Endothelial cell of umbilical vein (primary cell): ENCODE results near the gene KLK2. TPM values are rescaled to one million over a fixed set of nuclear protein-coding genes. Genes with fewer than 3 reads are reported as not detected.

Source experiments
- BruUV-seq: library from RNA; stranded (reverse); fragments of 400-500 nt; replicated peaks from 2 replicates; lab custom pipeline; 2021; lab: Mats Ljungman, UMichigan
- CTCF ChIA-PET: fragments of 300-600, 350-600 bp; sonication (Branson Sonifier 250); formaldehyde crosslinking; loops from one replicate; lab custom pipeline; 2021; ENCODE audit warnings: antibody characterized with exemption, inconsistent platforms; lab: Charles Lee
- POLR2A ChIA-PET: fragments of 300-600, 350-600 bp; sonication (Branson Sonifier 250); formaldehyde crosslinking; loops from one replicate; lab custom pipeline; 2021; ENCODE audit warnings: antibody characterized with exemption, inconsistent platforms; lab: Charles Lee
- DNase-seq: peaks from one replicate; pipeline ENCODE4 v3.0.0-alpha.2; 2011; ENCODE audit warnings: low read depth, low spot score
- FAIRE-seq: peaks from 2 replicates; lab custom pipeline; 2011; peaks lifted over from hg19 to GRCh38; lab: Jason Lieb, UNC
- H2AFZ ChIP-seq: 2 replicates; pipeline ENCODE4 v1.6.0; 2012; ENCODE audit warnings: low read depth, low read length, control low read depth, inconsistent platforms
- H3K27ac ChIP-seq: 2 replicates; pipeline ENCODE4 v1.5.1; 2011; ENCODE audit warnings: low read depth, mild to moderate bottlenecking, control low read depth, low read length, moderate library complexity; ENCODE audit not compliant: insufficient read depth
- H3K27me3 ChIP-seq, 2 experiments: 2 replicates each; pipeline versions ENCODE4 v1.6.0 to v1.6.1; 2011; ENCODE audit warnings: low read length in 2 of 2, mixed read lengths in 1 of 2; ENCODE audit not compliant: control insufficient read depth in 2 of 2, insufficient read depth in 2 of 2
- H3K36me3 ChIP-seq, 2 experiments: 2 replicates in 1 of 2; 3 replicates in 1 of 2; pipeline ENCODE4 v1.5.1; 2011; ENCODE audit warnings: low read length in 2 of 2, mild to moderate bottlenecking in 1 of 2, moderate library complexity in 1 of 2; ENCODE audit not compliant: control insufficient read depth in 2 of 2, insufficient read depth in 2 of 2; ENCODE audit errors: extremely low read depth in 1 of 2
- H3K4me1 ChIP-seq: 3 replicates; pipeline ENCODE4 v1.5.1; 2011; ENCODE audit warnings: mild to moderate bottlenecking, low read length; ENCODE audit not compliant: control insufficient read depth, insufficient read depth; ENCODE audit errors: extremely low read depth
- H3K4me2 ChIP-seq: 2 replicates; pipeline ENCODE4 v1.6.1; 2011; ENCODE audit warnings: low read length, control low read depth, mixed read lengths; ENCODE audit not compliant: insufficient read depth
- H3K4me3 ChIP-seq, 3 experiments: fragments of 200-600 bp in 1 of 3; sonication (generic), shearing (Covaris generic) in 1 of 3; replicated peaks in 1 of 3; 2 replicates each; pipeline ENCODE4 v1.5.1; 2011 to 2016; ENCODE audit warnings: control low read depth in 3 of 3, low read length in 3 of 3, mild to moderate bottlenecking in 2 of 3, inconsistent platforms in 1 of 3, low read depth in 1 of 3, moderate library complexity in 1 of 3; ENCODE audit not compliant: insufficient read depth in 1 of 3
- H3K79me2 ChIP-seq: 2 replicates; pipeline ENCODE4 v1.6.0; 2012; ENCODE audit warnings: low read length, inconsistent platforms; ENCODE audit not compliant: control insufficient read depth, insufficient read depth
- H3K9ac ChIP-seq: replicated peaks from 2 replicates; pipeline ENCODE3; 2011; ENCODE audit warnings: low read length, control low read depth; ENCODE audit not compliant: insufficient read depth; ENCODE audit errors: extremely low read depth
- H3K9me1 ChIP-seq: replicated peaks from 3 replicates; pipeline ENCODE4 v1.6.0; 2011; ENCODE audit warnings: mild to moderate bottlenecking, low read length; ENCODE audit not compliant: control insufficient read depth, insufficient read depth; ENCODE audit errors: extremely low read depth
- H3K9me3 ChIP-seq: replicated peaks from 2 replicates; pipeline ENCODE4 v1.5.1; 2012; ENCODE audit warnings: low read length, inconsistent platforms; ENCODE audit not compliant: control insufficient read depth, insufficient read depth
- H4K20me1 ChIP-seq: replicated peaks from 2 replicates; pipeline ENCODE3; 2011; ENCODE audit warnings: mild to moderate bottlenecking, low read length; ENCODE audit not compliant: control insufficient read depth, insufficient read depth; ENCODE audit errors: extremely low read depth
- EZH2 ChIP-seq: IDR thresholded peaks from 2 replicates; pipeline ENCODE4 v1.6.1; 2012; ENCODE audit warnings: borderline replicate concordance, low read depth, mild to moderate bottlenecking, moderate library complexity, low read length, inconsistent platforms; ENCODE audit not compliant: severe bottlenecking
- FOS ChIP-seq: IDR thresholded peaks from 2 replicates; pipeline ENCODE4 v1.6.1; 2011; ENCODE audit warnings: mild to moderate bottlenecking, low read length, moderate library complexity, borderline replicate concordance; ENCODE audit not compliant: insufficient read depth
- GATA2 ChIP-seq: IDR thresholded peaks from 2 replicates; pipeline ENCODE4 v1.7.0; 2011; ENCODE audit warnings: low read depth, mild to moderate bottlenecking, moderate library complexity, mixed read lengths, low read length; ENCODE audit not compliant: insufficient read length, insufficient read depth
- JUN ChIP-seq: IDR thresholded peaks from 2 replicates; pipeline ENCODE4 v1.6.1; 2011; ENCODE audit warnings: borderline replicate concordance, low read depth; ENCODE audit not compliant: insufficient read length, insufficient read depth
- MYC ChIP-seq: IDR thresholded peaks from one replicate; pipeline ENCODE4 v1.6.1; 2011; ENCODE audit warnings: mild to moderate bottlenecking, low read depth, low read length
- POLR2A ChIP-seq: IDR thresholded peaks from 2 replicates; pipeline ENCODE4 v1.6.1; 2012; ENCODE audit warnings: low read depth, mild to moderate bottlenecking, control low read depth, low read length
- POLR2AphosphoS5 ChIP-seq: IDR thresholded peaks from 2 replicates; pipeline ENCODE4 v1.6.1; 2012; ENCODE audit warnings: low read depth, mild to moderate bottlenecking, control low read depth, low read length, moderate library complexity; ENCODE audit not compliant: insufficient read depth
- dilution Hi-C: fragments of 300-500 bp; cut with MboI; formaldehyde crosslinking; loops from one replicate; pipeline ENCODE4 v1.15.0; 2019; ENCODE audit warnings: low sequenced_read_pairs; ENCODE audit not compliant: extremely low pct_ligation_motif_present
- intact Hi-C: fragments of 100-400 bp; cut with micrococcal nuclease; formaldehyde crosslinking; loops from one replicate; pipeline ENCODE4 v1.10.0; 2022
- polyA plus RNA-seq, 4 experiments: library from polyadenylated mRNA; depleted of rRNA in 3 of 4; stranded (reverse) in 3 of 4; unstranded in 1 of 4; fragments of >200 nt; gene quantifications; 2 replicates each; pipeline versions ENCODE4 v1.2.1 to v1.2.3, GENCODE V29; 2011 to 2012; ENCODE audit warnings: missing spikeins in 1 of 4
- total RNA-seq: library from RNA; stranded (reverse); gene quantifications from 2 replicates; pipeline ENCODE4 v1.2.3, GENCODE V29; 2021
- TF ChIP-seq, protein P1 (sequence below), 2 donors: IDR thresholded peaks; 1 replicate in 1 of 2; 2 replicates in 1 of 2; pipeline ENCODE4 v1.5.1; 2011; ENCODE audit warnings: low read length in 2 of 2, mild to moderate bottlenecking in 2 of 2, moderate library complexity in 2 of 2, control low read depth in 1 of 2, inconsistent platforms in 1 of 2, low read depth in 1 of 2; ENCODE audit not compliant: insufficient read depth in 1 of 2; ENCODE audit errors: extremely low read depth in 1 of 2
- TF ChIP-seq, protein P2 (sequence below): IDR thresholded peaks from 2 replicates; pipeline ENCODE4 v1.6.1; 2011; ENCODE audit not compliant: insufficient read depth, insufficient read length

KLK2 gene
- total and polyA plus RNA-seq, 2 donors (not counting 3 experiments of a cell fraction or from before 2014, with no cell fraction given): not detected

DNA sequence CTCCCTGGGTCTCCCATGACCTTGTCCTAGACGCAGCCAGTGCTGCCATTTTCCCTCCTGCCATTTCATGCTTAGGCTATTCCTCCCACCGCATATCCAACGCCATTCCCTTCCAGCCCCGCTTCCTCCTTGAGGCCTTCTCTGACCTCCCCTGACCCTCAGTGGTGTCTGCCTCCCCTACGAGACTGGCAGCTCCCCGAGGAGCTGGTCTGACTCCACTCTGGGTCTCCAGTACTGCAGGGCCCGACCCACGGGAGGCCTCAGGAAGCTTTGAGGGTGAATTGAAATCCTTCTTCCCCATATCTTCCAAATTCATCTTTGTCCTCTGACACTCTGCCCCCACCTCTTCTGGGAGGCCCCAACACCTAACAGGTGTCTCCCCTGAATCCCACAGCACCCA lies 40.6 kb upstream of the KLK2 start:
- intact Hi-C loops: no loop called here
- H3K36me3 ChIP-seq: no peaks in the 10 kb centered on the region
- no peaks in the 10 kb centered on the region for H3K9me3 ChIP-seq
- H3K27ac ChIP-seq: no peak overlapping the region
- no peak overlapping the region for H3K9ac ChIP-seq
- H2AFZ ChIP-seq: no peak overlapping the region
- no peak overlapping the region for H3K4me3 ChIP-seq
- dilution Hi-C loops: no loop called here
- peaks cover 4% of the 10 kb centered on the region for H3K4me1 ChIP-seq
- H3K27me3 ChIP-seq: no peaks in the 10 kb centered on the region
- TF ChIP-seq MYC: no peak
- no peak for TF ChIP-seq GATA2
- no peak for TF ChIP-seq EZH2
- TF ChIP-seq, protein P1, sequence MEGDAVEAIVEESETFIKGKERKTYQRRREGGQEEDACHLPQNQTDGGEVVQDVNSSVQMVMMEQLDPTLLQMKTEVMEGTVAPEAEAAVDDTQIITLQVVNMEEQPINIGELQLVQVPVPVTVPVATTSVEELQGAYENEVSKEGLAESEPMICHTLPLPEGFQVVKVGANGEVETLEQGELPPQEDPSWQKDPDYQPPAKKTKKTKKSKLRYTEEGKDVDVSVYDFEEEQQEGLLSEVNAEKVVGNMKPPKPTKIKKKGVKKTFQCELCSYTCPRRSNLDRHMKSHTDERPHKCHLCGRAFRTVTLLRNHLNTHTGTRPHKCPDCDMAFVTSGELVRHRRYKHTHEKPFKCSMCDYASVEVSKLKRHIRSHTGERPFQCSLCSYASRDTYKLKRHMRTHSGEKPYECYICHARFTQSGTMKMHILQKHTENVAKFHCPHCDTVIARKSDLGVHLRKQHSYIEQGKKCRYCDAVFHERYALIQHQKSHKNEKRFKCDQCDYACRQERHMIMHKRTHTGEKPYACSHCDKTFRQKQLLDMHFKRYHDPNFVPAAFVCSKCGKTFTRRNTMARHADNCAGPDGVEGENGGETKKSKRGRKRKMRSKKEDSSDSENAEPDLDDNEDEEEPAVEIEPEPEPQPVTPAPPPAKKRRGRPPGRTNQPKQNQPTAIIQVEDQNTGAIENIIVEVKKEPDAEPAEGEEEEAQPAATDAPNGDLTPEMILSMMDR (IDR thresholded peaks at IDR 0.05; ENCODE audit: extremely low read depth in 1 of 2, insufficient read depth in 1 of 2, low read depth in 1 of 2, low read length in 2 of 2): no peak
- TF ChIP-seq JUN: no peak
- TF ChIP-seq, protein P2, sequence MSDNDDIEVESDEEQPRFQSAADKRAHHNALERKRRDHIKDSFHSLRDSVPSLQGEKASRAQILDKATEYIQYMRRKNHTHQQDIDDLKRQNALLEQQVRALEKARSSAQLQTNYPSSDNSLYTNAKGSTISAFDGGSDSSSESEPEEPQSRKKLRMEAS: no peak
- TF ChIP-seq FOS: no peak
- no peak for TF ChIP-seq POLR2AphosphoS5
- no peak for TF ChIP-seq POLR2A
- no peaks in the 10 kb centered on the region for H3K79me2 ChIP-seq
- CTCF ChIA-PET: no interaction called here
- POLR2A ChIA-PET: no interaction called here
- FAIRE-seq: no peak
- no peak overlapping the region for H3K4me2 ChIP-seq
- BruUV-seq: no TSS peak
- no peaks in the 10 kb centered on the region for H3K9me1 ChIP-seq
- no peaks in the 10 kb centered on the region for H4K20me1 ChIP-seq
- DNase-seq: no peak
